Dendritic cell treated with granulocyte-macrophage colony-stimulating factor and Interleukin-4, amounts not matched to agents 40 ng/mL and 50 ng/mL, for 4 days (primary cell): ENCODE results near the gene MSX2.

Experiments
- H3K27ac Mint-ChIP-seq: one replicate; pipeline ENCODE4 v1.8.0; 2022; ENCODE audit warnings: mild to moderate bottlenecking, mixed read lengths
- H3K27me3 Mint-ChIP-seq: one replicate; pipeline ENCODE4 v1.8.0; 2022; ENCODE audit warnings: mild to moderate bottlenecking, mixed read lengths
- H3K36me3 Mint-ChIP-seq: one replicate; pipeline ENCODE4 v1.8.0; 2022; ENCODE audit warnings: low read depth, mixed read lengths
- H3K4me1 Mint-ChIP-seq: one replicate; pipeline ENCODE4 v1.8.0; 2022; ENCODE audit warnings: low read depth, mixed read lengths
- H3K4me3 Mint-ChIP-seq: one replicate; pipeline ENCODE4 v1.8.0; 2022; ENCODE audit warnings: mild to moderate bottlenecking, moderate library complexity, mixed read lengths
- H3K9me3 Mint-ChIP-seq: one replicate; pipeline ENCODE4 v1.8.0; 2022; ENCODE audit warnings: mixed read lengths
- intact Hi-C: fragments of 100-400 bp; cut with micrococcal nuclease; formaldehyde crosslinking; loops from one replicate; pipeline ENCODE4 v1.15.0; 2022

Gene MSX2

DNA sequence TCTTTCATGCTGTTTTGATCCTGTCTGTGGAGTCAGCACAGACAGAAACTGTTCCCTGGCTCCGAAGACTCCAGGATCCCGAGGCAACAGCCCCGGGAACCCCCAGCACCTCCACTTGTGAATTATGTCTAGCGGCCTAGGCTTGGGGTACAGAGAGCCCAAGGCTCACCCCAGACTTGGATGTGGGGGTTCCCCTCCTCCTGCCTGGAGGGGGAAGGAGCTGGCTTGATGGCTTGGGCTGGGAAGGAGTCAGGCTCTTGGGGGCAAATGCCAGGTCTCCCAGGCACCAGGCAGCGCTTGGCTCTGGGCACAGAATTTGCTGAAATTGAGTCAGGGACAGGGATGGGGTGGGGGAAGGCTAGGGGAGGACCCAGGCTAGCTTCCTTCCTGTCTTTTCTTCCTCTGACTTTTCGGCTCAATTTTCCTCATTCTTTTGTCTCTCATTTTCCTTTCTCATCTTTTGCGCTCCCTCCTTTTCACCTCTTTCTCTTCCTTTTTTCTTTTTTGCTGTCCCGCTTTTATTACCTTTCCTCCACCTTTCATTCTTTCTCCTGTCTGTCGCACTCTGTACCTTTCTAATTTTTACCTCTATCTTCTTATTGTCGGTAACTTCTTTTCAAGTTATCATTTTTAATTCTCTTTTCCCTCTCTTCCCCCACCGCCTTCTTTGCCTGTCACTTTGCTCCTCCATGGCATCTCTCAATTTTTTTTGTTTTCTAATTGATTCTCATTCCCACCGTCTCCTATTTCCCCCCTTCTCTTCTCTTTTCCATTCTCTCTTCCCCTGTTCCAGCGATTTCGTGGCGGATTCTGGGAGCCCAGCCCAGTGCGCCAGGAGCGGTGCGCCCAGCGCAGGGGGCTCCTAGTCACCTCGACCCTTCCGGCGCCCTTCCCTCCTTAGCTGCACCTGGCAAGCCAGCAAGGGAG lies 10.5 kb downstream of the MSX2 start:
- Mint-ChIP-seq H3K36me3 (no peaks in the 10 kb centered on the region), H3K27me3 (peaks cover 78% of the 10 kb centered on the region), H3K27ac (no peak overlapping the region), H3K4me3 (no peak overlapping the region), H3K4me1 (no peaks in the 10 kb centered on the region), H3K9me3 (no peaks in the 10 kb centered on the region)
- intact Hi-C loops = no loop called here

GRCh38 chr5:174735498-174736330 lies 11.3 kb downstream of the MSX2 start:
- Mint-ChIP-seq H3K27me3 (peaks cover 72% of the 10 kb centered on the region), H3K4me3 (no peak overlapping the region), H3K36me3 (no peaks in the 10 kb centered on the region), H3K4me1 (no peaks in the 10 kb centered on the region), H3K9me3 (no peaks in the 10 kb centered on the region), H3K27ac (no peak overlapping the region)
- intact Hi-C loops = no loop called here

DNA sequence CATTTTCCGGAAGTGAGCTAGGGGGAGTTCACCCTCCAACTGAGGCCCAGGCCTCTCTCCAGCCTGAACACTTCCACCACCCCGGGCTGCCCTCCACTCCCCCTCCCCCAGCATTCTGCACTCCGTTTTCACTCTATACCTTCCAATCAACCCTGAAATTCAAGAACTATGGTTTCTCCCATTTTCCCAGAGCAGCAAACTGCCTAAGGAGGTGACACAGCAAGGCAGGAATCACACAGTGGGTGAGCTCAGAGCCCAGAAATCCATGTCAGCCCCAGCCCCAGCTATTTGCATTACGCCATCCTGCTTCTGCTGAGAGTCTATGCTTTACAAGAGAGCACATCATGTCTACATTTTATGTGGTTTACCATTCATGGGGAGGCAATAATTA lies 11.9 kb downstream of the MSX2 start:
- no peaks in the 10 kb centered on the region for H3K36me3 Mint-ChIP-seq
- H3K4me1 Mint-ChIP-seq = no peaks in the 10 kb centered on the region
- H3K27me3 Mint-ChIP-seq = peaks cover 69% of the 10 kb centered on the region
- no peak overlapping the region for H3K4me3 Mint-ChIP-seq
- intact Hi-C loops = no loop called here
- H3K9me3 Mint-ChIP-seq = no peaks in the 10 kb centered on the region
- no peak overlapping the region for H3K27ac Mint-ChIP-seq

DNA sequence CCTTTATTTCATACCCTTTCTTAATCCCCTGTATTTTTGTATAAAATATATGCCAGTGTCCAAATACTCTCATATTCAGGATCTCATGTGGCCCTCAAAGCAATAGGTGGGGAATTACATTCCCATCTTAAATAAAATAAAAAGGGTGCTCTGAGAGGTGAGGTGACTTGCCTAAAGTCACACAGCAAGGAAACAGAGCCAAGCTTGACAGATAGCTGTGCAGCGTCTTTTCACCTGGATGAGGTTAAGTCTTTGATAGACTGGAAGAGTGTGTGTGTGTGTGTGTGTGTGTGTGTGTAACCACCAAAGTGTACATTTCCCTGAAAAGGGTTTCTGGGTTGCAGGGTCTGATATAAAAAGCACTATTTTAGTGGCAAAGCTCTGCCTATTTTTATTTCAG lies 12.4 kb downstream of the MSX2 start:
- intact Hi-C loops = no loop called here
- H3K4me1 Mint-ChIP-seq = no peaks in the 10 kb centered on the region
- no peaks in the 10 kb centered on the region for H3K9me3 Mint-ChIP-seq
- no peak overlapping the region for H3K4me3 Mint-ChIP-seq
- no peaks in the 10 kb centered on the region for H3K36me3 Mint-ChIP-seq
- H3K27ac Mint-ChIP-seq = no peak overlapping the region
- H3K27me3 Mint-ChIP-seq = peaks cover 64% of the 10 kb centered on the region

- Mint-ChIP-seq H3K4me1 (no peaks in the 10 kb centered on the region), H3K27ac (no peak overlapping the region), H3K4me3 (no peak overlapping the region), H3K36me3 (no peaks in the 10 kb centered on the region), H3K9me3 (no peaks in the 10 kb centered on the region), H3K27me3 (peaks cover 59% of the 10 kb centered on the region)
- intact Hi-C loops = no loop called here
These were observed 12.9 kb downstream of the MSX2 start for GRCh38 chr5:174737330-174737729.

DNA sequence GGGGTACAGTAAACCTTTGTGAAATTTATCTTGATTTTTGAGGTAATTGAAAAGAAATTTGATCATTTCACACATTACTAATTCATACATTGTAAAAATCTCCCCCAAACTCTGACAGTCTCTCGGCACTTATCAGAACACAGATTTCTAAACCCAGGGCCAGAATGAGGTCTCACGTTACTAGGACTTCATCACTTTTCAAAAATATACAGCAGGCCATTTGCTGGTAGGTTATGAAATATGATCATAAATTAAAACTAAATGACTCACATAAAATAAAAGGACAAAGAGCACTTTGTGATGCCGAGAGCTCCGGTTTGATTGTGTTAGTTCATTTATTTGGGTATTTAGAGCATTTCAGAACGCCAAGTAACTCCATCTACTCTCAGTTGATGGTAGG lies 17.0 kb downstream of the MSX2 start:
- Mint-ChIP-seq H3K27ac (no peak overlapping the region), H3K4me1 (no peaks in the 10 kb centered on the region), H3K27me3 (peaks cover 26% of the 10 kb centered on the region), H3K4me3 (no peak overlapping the region), H3K36me3 (no peaks in the 10 kb centered on the region), H3K9me3 (peaks cover 23% of the 10 kb centered on the region)
- intact Hi-C loops = no loop called here

- Mint-ChIP-seq H3K4me1 (no peaks in the 10 kb centered on the region), H3K27me3 (peaks cover 28% of the 10 kb centered on the region), H3K27ac (no peak overlapping the region), H3K4me3 (no peak overlapping the region), H3K36me3 (no peaks in the 10 kb centered on the region), H3K9me3 (peaks cover 23% of the 10 kb centered on the region)
- intact Hi-C loops = no loop called here
These were observed 20.5 kb downstream of the MSX2 start for GRCh38 chr5:174744896-174745295.

DNA sequence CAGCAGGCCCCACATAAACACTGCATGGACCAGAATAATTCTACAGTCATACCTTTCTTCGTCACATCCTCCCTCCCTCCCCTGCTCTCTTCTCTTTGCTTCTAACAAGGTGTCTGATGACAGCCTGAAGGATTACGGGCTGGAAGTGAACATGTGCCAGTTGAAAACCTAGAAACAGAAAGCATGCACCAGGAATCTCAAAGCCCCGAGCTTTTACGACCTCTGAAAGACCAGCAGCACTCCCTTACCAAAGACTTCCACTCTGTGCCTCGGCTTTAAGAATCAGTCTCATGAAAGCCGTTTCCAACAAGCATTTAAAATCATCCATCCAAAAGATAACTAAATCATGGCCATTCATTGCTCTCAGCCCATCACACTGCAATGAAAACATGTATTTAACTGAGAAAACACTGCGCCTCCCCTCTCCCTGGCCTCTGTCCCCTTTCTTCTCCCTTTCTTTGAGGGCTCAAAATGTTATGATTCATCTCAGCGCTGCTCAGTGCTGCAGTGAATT lies 21.3 kb downstream of the MSX2 start:
- no peak overlapping the region for H3K27ac Mint-ChIP-seq
- intact Hi-C loops = no loop called here
- H3K27me3 Mint-ChIP-seq = peaks cover 36% of the 10 kb centered on the region
- H3K36me3 Mint-ChIP-seq = no peaks in the 10 kb centered on the region
- H3K9me3 Mint-ChIP-seq = peaks cover 23% of the 10 kb centered on the region
- H3K4me3 Mint-ChIP-seq = no peak overlapping the region
- H3K4me1 Mint-ChIP-seq = no peaks in the 10 kb centered on the region

DNA sequence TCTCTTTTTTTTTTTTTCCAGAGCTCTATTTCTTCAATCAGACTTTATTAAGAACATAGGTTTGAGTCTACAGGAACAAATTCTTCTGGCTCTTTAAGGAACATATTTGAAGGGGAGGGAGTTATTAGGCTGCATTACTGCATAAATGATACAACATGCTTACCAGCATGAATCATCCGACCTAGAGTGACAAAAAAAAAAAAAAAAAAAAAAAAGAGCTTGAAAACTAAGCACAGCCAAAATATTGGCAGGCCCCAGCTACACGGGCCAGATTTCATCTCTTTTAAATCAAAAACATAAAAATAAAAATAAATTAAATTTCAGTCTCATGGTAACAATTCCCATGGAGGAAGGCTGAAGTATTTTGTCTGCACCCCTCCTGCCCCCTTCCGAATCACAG lies 26.3 kb downstream of the MSX2 start:
- no peaks in the 10 kb centered on the region for H3K36me3 Mint-ChIP-seq
- H3K4me3 Mint-ChIP-seq = no peak overlapping the region
- no peaks in the 10 kb centered on the region for H3K4me1 Mint-ChIP-seq
- no peak overlapping the region for H3K27ac Mint-ChIP-seq
- intact Hi-C loops = no loop called here
- no peaks in the 10 kb centered on the region for H3K9me3 Mint-ChIP-seq
- peaks cover 54% of the 10 kb centered on the region for H3K27me3 Mint-ChIP-seq

DNA sequence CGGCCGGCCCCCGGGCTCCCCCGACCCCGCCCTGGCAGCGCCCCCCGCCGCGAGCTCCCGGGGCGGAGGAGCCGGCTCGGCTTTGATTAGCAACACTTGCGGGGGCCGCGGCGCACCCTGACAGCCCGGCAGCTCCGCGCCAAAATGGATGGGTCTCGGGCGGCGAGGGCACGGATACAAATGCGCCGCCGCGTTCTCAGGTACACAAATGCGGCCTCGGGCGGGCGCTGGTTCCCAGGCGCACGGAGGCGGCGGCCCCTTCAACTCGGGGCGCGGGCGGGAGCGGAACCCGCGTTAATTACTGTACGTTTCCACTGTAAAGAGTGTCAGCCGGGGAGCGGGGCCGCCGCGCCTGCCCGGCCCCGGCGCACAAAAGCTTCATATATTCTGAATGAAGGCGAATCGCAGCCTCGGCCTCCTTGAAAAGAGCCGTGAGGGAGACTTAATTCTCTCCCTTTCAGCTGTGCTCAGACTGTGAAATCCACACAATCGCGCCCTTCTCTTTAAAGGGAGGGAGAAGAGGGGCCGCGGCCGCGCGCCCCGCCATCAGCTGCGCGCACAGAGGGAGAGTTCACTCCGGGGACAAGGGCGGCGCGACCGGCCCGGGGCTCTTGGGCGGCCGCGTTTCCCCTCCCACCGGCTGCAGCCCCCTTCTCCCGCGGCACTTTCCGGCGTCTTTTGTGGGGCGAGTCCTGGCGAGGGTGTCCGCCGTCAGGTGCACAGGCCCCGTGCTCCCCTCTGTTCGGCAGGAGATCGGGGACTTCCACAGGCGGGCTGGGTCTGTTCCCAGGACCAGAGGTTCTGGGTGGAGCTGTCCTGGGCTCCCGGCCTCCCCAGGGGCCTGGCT lies 27.0 kb downstream of the MSX2 start:
- Mint-ChIP-seq H3K27me3 (peaks cover 51% of the 10 kb centered on the region), H3K36me3 (no peaks in the 10 kb centered on the region), H3K9me3 (no peaks in the 10 kb centered on the region), H3K4me1 (no peaks in the 10 kb centered on the region), H3K4me3 (no peak overlapping the region), H3K27ac (no peak overlapping the region)
- intact Hi-C loops = no loop called here

- no peaks in the 10 kb centered on the region for H3K9me3 Mint-ChIP-seq
- H3K4me3 Mint-ChIP-seq = no peak overlapping the region
- no peaks in the 10 kb centered on the region for H3K36me3 Mint-ChIP-seq
- H3K4me1 Mint-ChIP-seq = no peaks in the 10 kb centered on the region
- H3K27me3 Mint-ChIP-seq = peaks cover 50% of the 10 kb centered on the region
- intact Hi-C loops = no loop called here
- H3K27ac Mint-ChIP-seq = no peak overlapping the region
These were observed 27.7 kb downstream of the MSX2 start for GRCh38 chr5:174752121-174752520.

DNA sequence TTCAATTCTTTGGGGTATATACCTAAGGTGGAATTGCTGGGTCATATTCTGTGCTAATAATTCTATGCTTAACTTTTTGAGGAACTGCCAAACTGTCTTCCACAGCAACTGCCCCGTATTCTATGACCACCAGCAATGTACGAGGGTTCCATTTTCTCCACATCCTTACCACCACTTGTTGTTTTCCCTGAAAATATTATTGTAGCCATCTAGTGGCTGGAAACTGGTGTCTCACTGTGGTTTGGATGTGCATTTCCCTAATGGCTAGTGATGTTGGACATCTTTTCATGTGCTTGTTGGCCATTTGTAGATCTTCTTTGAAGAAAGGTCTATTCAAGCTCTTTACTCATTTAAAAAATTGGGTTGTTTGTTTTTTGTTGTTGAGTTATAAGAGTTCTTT lies 30.7 kb downstream of the MSX2 start:
- intact Hi-C loops = no loop called here
- Mint-ChIP-seq H3K4me3 (no peak overlapping the region), H3K36me3 (no peaks in the 10 kb centered on the region), H3K9me3 (no peaks in the 10 kb centered on the region), H3K4me1 (no peaks in the 10 kb centered on the region), H3K27me3 (peaks cover 31% of the 10 kb centered on the region), H3K27ac (no peak overlapping the region)

GRCh38 chr5:174759091-174759490 lies 34.7 kb downstream of the MSX2 start:
- H3K27ac Mint-ChIP-seq = no peak overlapping the region

More at GRCh38 chr5:174759091-174759490, 34.7 kb downstream of the MSX2 start:
- Mint-ChIP-seq H3K27me3 (peaks cover 2% of the 10 kb centered on the region), H3K4me3 (no peak overlapping the region), H3K4me1 (no peaks in the 10 kb centered on the region), H3K36me3 (no peaks in the 10 kb centered on the region), H3K9me3 (no peaks in the 10 kb centered on the region)
- intact Hi-C loops = no loop called here
